A549 (cell line): ENCODE measurements around the gene UBC. TPM values are rescaled to one million over a fixed set of nuclear protein-coding genes. Genes with fewer than 3 reads are reported as not detected.

Experiments
- ATAC-seq, 2 experiments: fragments of 200-7000 bp in 1 of 2; fragments of >200 bp in 1 of 2; cut with Nextera tagmentation in 1 of 2; cut with Tn5 transposase in 1 of 2; 3 replicates each; pipeline versions ENCODE4 v1.8.0 to v1.9.1; 2018 to 2020; ENCODE audit warnings: mild to moderate bottlenecking in 1 of 2, moderate library complexity in 1 of 2
- CTCF ChIA-PET: fragments of 300-600 bp; sonication (Branson Sonifier 250); formaldehyde crosslinking; extraction: SDS; loops from one replicate; lab custom pipeline; 2021; ENCODE audit warnings: antibody characterized with exemption, inconsistent platforms; lab: Yijun Ruan, JAX
- POLR2A ChIA-PET: fragments of 350-600 bp; formaldehyde crosslinking; extraction: SDS; loops from one replicate; lab custom pipeline; 2021; ENCODE audit warnings: antibody characterized with exemption, inconsistent platforms; lab: Yijun Ruan, JAX
- DNase-seq, 2 experiments: peaks; one replicate each; pipeline versions ENCODE4 v3.0.0 to v3.0.0-alpha.2; 2011 to 2016; ENCODE audit warnings: low read depth in 1 of 2, low spot score in 1 of 2
- FAIRE-seq: peaks from 2 replicates; lab custom pipeline; 2011; peaks lifted over from hg19 to GRCh38; lab: Jason Lieb, UNC
- H3K27ac ChIP-seq, 2 experiments: fragments of >200 bp; sonication (Bioruptor Twin); formaldehyde crosslinking; 3 replicates each; pipeline ENCODE4 v1.5.1; 2016 to 2017
- H3K4me1 ChIP-seq: fragments of >200 bp; sonication (Bioruptor Twin); formaldehyde crosslinking; 3 replicates; pipeline ENCODE4 v1.6.1; 2016
- H3K4me2 ChIP-seq: fragments of >200 bp; sonication (Bioruptor Twin); formaldehyde crosslinking; 3 replicates; pipeline ENCODE4 v1.6.1; 2016
- H3K4me3 ChIP-seq: fragments of >200 bp; sonication (Bioruptor Twin); formaldehyde crosslinking; 3 replicates; pipeline ENCODE4 v1.5.1; 2016
- H3K9me3 ChIP-seq: fragments of >200 bp; sonication (Bioruptor Twin); formaldehyde crosslinking; 3 replicates; pipeline ENCODE4 v1.6.1; 2016
- CBX2 ChIP-seq: fragments of 200-600 bp; sonication (generic); IDR thresholded peaks from 2 replicates; pipeline ENCODE4 v1.6.1; 2016; ENCODE audit warnings: low read depth, mild to moderate bottlenecking, borderline replicate concordance
- CEBPB ChIP-seq, 2 experiments: fragments of >200 bp in 1 of 2; sonication (Bioruptor Twin) in 1 of 2; formaldehyde crosslinking in 1 of 2; IDR thresholded peaks; 2 replicates each; pipeline ENCODE4 v1.6.1; 2012 to 2016
- CHD2 ChIP-seq: fragments of 150-350 bp; IDR thresholded peaks from 2 replicates; pipeline ENCODE4 v1.6.1; 2014; ENCODE audit warnings: low read length; ENCODE audit not compliant: partially characterized antibody
- CHD4 ChIP-seq: fragments of 200-600 bp; sonication (generic); IDR thresholded peaks from 2 replicates; pipeline ENCODE4 v1.6.1; 2016; ENCODE audit warnings: antibody characterized with exemption, mild to moderate bottlenecking, borderline replicate concordance
- CTCF ChIP-seq: fragments of >200 bp; sonication (Bioruptor Twin); formaldehyde crosslinking; IDR thresholded peaks from 3 replicates; pipeline ENCODE4 v1.5.1; 2016
- E2F6 ChIP-seq: IDR thresholded peaks from 2 replicates; pipeline ENCODE4 v1.6.1; 2012; ENCODE audit warnings: low read depth, borderline replicate concordance
- EHF ChIP-seq: fragments of 250-450 bp; sonication (Bioruptor Pico); IDR thresholded peaks from 2 replicates; pipeline ENCODE4 v1.5.0; 2020; ENCODE audit warnings: mild to moderate bottlenecking
- ESRRA ChIP-seq: fragments of 150-350 bp; IDR thresholded peaks from 2 replicates; pipeline ENCODE4 v1.6.1; 2014; ENCODE audit warnings: mild to moderate bottlenecking, low read length, borderline replicate concordance
- FOSL2 ChIP-seq, 2 experiments: fragments of 450-650 bp in 1 of 2; fragments of >200 bp in 1 of 2; sonication (Bioruptor Twin) in 1 of 2; formaldehyde crosslinking; IDR thresholded peaks; 2 replicates each; pipeline versions ENCODE4 v1.5.0 to v1.6.1; 2016 to 2020; ENCODE audit warnings: mild to moderate bottlenecking in 1 of 2, moderate library complexity in 1 of 2
- GATA3 ChIP-seq: IDR thresholded peaks from 2 replicates; pipeline ENCODE4 v1.6.1; 2012; ENCODE audit warnings: borderline replicate concordance
- HDAC2 ChIP-seq: fragments of 200-600 bp; sonication (generic); IDR thresholded peaks from 2 replicates; pipeline ENCODE4 v1.6.1; 2016
- HEYL ChIP-seq: fragments of 250-450 bp; sonication (Bioruptor Pico); IDR thresholded peaks from 2 replicates; pipeline ENCODE4 v1.8.0; 2021; ENCODE audit warnings: mild to moderate bottlenecking, moderate library complexity
- HMGXB4 ChIP-seq: fragments of 250-450 bp; sonication (Bioruptor Pico); IDR thresholded peaks from 2 replicates; pipeline ENCODE4 v1.5.0; 2021; ENCODE audit warnings: mild to moderate bottlenecking, moderate library complexity, borderline replicate concordance
- JUN ChIP-seq, 2 experiments: fragments of >200 bp; sonication (Bioruptor Twin); formaldehyde crosslinking; IDR thresholded peaks; 2 replicates in 1 of 2; 3 replicates in 1 of 2; pipeline ENCODE4 v1.6.1; 2016 to 2017
- MAFK ChIP-seq: fragments of 450-650 bp; IDR thresholded peaks from 2 replicates; pipeline ENCODE4 v1.6.1; 2014; ENCODE audit not compliant: partially characterized antibody
- MAX ChIP-seq: IDR thresholded peaks from 2 replicates; pipeline ENCODE4 v1.6.1; 2012
- MAZ ChIP-seq: fragments of 150-350 bp; IDR thresholded peaks from 2 replicates; pipeline ENCODE4 v1.6.1; 2014; ENCODE audit warnings: antibody characterized with exemption, low read depth, low read length, borderline replicate concordance
- NFE2L2 ChIP-seq: fragments of 150-350 bp; conservative IDR thresholded peaks from 2 replicates; pipeline ENCODE4 v1.6.1; 2014; ENCODE audit warnings: low read length
- PBX3 ChIP-seq: IDR thresholded peaks from 2 replicates; pipeline ENCODE4 v1.6.1; 2012
- POLR2AphosphoS2 ChIP-seq: conservative IDR thresholded peaks from 2 replicates; pipeline ENCODE4 v1.6.1; 2012; ENCODE audit warnings: low read length, improper control_type of control experiment, inconsistent platforms
- RAD21 ChIP-seq, 2 experiments: fragments of >200 bp in 1 of 2; sonication (Bioruptor Twin) in 1 of 2; formaldehyde crosslinking in 1 of 2; IDR thresholded peaks in 1 of 2; conservative IDR thresholded peaks in 1 of 2; 2 replicates in 1 of 2; 3 replicates in 1 of 2; pipeline ENCODE4 v1.6.1; 2012 to 2018; ENCODE audit warnings: inconsistent platforms in 1 of 2
- RCOR1 ChIP-seq: fragments of 150-350 bp; IDR thresholded peaks from 2 replicates; pipeline ENCODE4 v1.6.1; 2014; ENCODE audit warnings: antibody characterized with exemption, low read length, low read depth
- RNF2 ChIP-seq: fragments of 200-600 bp; sonication (generic); IDR thresholded peaks from 2 replicates; pipeline ENCODE4 v1.6.1; 2016; ENCODE audit warnings: low read depth, mild to moderate bottlenecking, antibody characterized with exemption, moderate library complexity, borderline replicate concordance
- SMC3 ChIP-seq: fragments of >200 bp; sonication (Bioruptor Twin); formaldehyde crosslinking; IDR thresholded peaks from 3 replicates; pipeline ENCODE4 v1.6.1; 2018; ENCODE audit warnings: inconsistent platforms
- SREBF2 ChIP-seq: fragments of 450-650 bp; IDR thresholded peaks from 2 replicates; pipeline ENCODE4 v1.6.1; 2014; ENCODE audit warnings: mild to moderate bottlenecking, moderate library complexity
- USF2 ChIP-seq: fragments of 450-650 bp; IDR thresholded peaks from 2 replicates; pipeline ENCODE4 v1.6.1; 2014; ENCODE audit warnings: antibody characterized with exemption
- ZFP36 ChIP-seq: fragments of 450-650 bp; IDR thresholded peaks from 2 replicates; pipeline ENCODE4 v1.6.1; 2014; ENCODE audit warnings: borderline replicate concordance; ENCODE audit not compliant: partially characterized antibody
- ZNF302 ChIP-seq: fragments of 250-450 bp; sonication (Bioruptor Pico); IDR thresholded peaks from 2 replicates; pipeline ENCODE4 v1.9.0; 2021; ENCODE audit warnings: inconsistent platforms, mild to moderate bottlenecking, moderate library complexity
- WGBS: methylation state at CpG from one replicate; pipeline ENCODE4 v1.1.6; 2017; ENCODE audit errors: missing lambda C conversion rate; 5-methylcytosine and 5-hydroxymethylcytosine counted together
- polyA plus RNA-seq, 4 experiments: library from polyadenylated mRNA; depleted of rRNA in 3 of 4; stranded (reverse); fragments of >200 nt; fragmentation: RNase III in 1 of 4; extraction: RNeasy Plus Mini Kit Qiagen cat#74134 plus additional on column Dnase treatment in 1 of 4; gene quantifications; 2 replicates in 3 of 4; 3 replicates in 1 of 4; pipeline ENCODE4 v1.2.3, GENCODE V29; 2011 to 2017

UBC gene
- polyA plus RNA-seq, 2 of the 4 experiments (the other 2 are of a cell fraction) = 993 to 2,000 TPM

DNA sequence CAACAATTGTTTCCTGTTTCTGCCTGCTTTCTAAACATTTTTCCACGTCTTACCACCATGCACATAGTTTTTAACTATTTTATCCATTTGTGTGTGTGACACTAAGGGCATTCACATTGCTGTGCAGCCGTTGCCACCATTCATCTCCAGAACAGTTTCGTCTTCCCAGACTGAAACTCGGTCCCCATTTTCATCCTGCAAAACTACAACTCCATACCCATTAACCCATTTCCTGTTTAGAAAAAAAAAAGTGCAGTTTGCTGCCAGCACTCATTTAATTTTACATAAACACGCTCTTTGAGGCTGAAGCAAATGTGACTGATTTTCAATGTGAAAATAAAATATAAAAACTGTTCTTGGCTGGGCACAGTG lies 15.5 kb downstream of the UBC start:
- peak overlapping the region; percentile 65 for H3K4me2 ChIP-seq
- TF ChIP-seq SREBF2 (no peak), NFE2L2 (no peak), CBX2 (no peak), CHD2 (no peak), USF2 (no peak), ESRRA (no peak), RNF2 (no peak), POLR2AphosphoS2 (no peak), MAZ (no peak), ZNF302 (CRISPR knock-in tag) (no peak), SMC3 (no peak), HMGXB4 (CRISPR knock-in tag) (no peak), PBX3 (no peak), RCOR1 (no peak), CHD4 (no peak), HEYL (CRISPR knock-in tag) (no peak), ZFP36 (no peak), E2F6 (no peak)
- POLR2A ChIA-PET = no interaction called here
- CTCF ChIA-PET = interaction anchor here (1.2 to 12.9 kb wide), 7 partner anchors 12 to 862 kb away, joined by 5 to 243 read pairs (median 7); no protein-coding TSS in a partner anchor
- FAIRE-seq = no peak
- H3K4me1 ChIP-seq = peaks cover 59% of the 10 kb centered on the region
- ATAC-seq = peak; percentile 2 to 14; a peak in 3 of 6 replicates
- no peak for DNase-seq
- H3K4me3 ChIP-seq = no peak overlapping the region
- H3K9me3 ChIP-seq = no peaks in the 10 kb centered on the region
- H3K27ac ChIP-seq = peak overlapping the region; percentile 85
- WGBS = 57% methylated on average over 5 of the region's 5 CpGs

GRCh38 chr12:124898200-124898922 lies 16.1 kb downstream of the UBC start:
- ATAC-seq (peak; percentile 92 to 93), DNase-seq (peak; percentile 90), FAIRE-seq (no peak)
- 9% methylated on average over 18 of the region's 18 CpGs for WGBS
- TF ChIP-seq GATA3 = 0 out of 2 replicates have a peak, but pooled peaks have one; percentile 15
- peak; percentile 98 for TF ChIP-seq SMC3
- TF ChIP-seq ZNF302 (CRISPR knock-in tag) = no peak
- peak; percentile 98 for TF ChIP-seq CTCF
- peak; percentile 78 for TF ChIP-seq MAX
- no peak for TF ChIP-seq HDAC2
- peak; percentile 73; the same call in 1 of the 2 replicates for TF ChIP-seq MAZ
- TF ChIP-seq EHF (CRISPR knock-in tag) = 0 out of 2 replicates have a peak, but pooled peaks have one; percentile 35
- peak; percentile 59 to 71; a peak in 2 of 4 replicates for TF ChIP-seq CEBPB (IDR thresholded peaks at IDR 0.05)
- peak; percentile 93 to 95 for TF ChIP-seq RAD21 (conservative IDR thresholded peaks at IDR 0.05 in 1 of 2, IDR thresholded peaks at IDR 0.05 in 1 of 2)
- peak in 1 of 2 experiments; percentile 43; a peak in 1 of 5 replicates for TF ChIP-seq JUN (IDR thresholded peaks at IDR 0.05)
- no peak for TF ChIP-seq ESRRA
- no peak for TF ChIP-seq ZFP36
- no peak for TF ChIP-seq FOSL2 (IDR thresholded peaks at IDR 0.05)
- peak; percentile 47; the same call in 1 of the 2 replicates for TF ChIP-seq FOSL2 (CRISPR knock-in tag; IDR thresholded peaks at IDR 0.05)
- TF ChIP-seq MAFK = no peak
- H3K9me3 ChIP-seq = no peaks in the 10 kb centered on the region
- ChIA-PET CTCF (interaction anchor here (0.6 to 1.9 kb wide), 11 partner anchors 9 to 866 kb away, joined by 3 to 7 read pairs (median 3); no protein-coding TSS in a partner anchor), POLR2A (no interaction called here)
- peak overlapping the region; percentile 85 for H3K27ac ChIP-seq
- no peak overlapping the region for H3K4me3 ChIP-seq
- H3K4me2 ChIP-seq = peak overlapping the region; percentile 65
- H3K4me1 ChIP-seq = peaks cover 54% of the 10 kb centered on the region
